GM10847 (cell line): Measurements from ENCODE around the gene SLC25A23.

Experiments
- POLR2A ChIP-seq: IDR thresholded peaks from 2 replicates; pipeline ENCODE4 v1.6.1; 2011; ENCODE audit not compliant: insufficient read length; ENCODE audit errors: extremely low read depth

Gene SLC25A23

DNA sequence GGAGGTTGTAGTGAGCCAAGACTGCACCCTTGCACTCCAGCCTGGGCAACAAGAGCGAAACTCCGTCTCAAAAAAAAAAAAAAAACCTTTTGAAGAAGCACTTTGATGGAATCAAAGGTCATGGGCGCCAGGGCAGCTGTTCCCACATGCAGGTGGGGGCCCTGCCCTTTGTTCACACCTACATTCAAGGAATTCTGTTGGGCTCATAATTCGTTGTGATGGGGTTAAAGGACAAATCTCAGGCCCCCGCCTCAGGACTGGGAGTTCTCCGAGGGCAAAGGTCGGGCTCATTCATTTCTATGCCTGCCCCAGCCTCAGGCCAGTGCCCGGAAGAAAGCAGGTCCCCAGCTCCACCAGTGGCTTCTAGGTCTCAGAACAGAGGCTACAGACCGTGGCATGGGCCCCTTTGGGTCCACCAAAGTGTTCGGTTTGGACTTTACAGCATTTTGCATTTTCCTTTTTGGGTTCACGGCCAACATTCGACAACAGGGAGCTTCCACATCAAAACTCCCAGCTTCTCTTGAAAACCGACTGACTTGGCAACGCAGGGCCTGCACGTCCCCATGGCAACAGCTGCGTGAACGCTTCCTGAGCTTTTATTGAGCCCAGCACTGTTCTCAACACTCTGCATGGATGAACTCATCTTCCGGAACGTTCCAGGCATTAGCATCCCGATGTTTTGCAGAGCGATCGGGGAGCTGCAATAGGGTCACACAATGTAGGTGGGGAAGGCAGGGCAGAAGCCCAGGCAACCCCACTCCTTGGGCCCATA lies 56.6 kb downstream of the SLC25A23 start:
- TF ChIP-seq POLR2A, result no peak

DNA sequence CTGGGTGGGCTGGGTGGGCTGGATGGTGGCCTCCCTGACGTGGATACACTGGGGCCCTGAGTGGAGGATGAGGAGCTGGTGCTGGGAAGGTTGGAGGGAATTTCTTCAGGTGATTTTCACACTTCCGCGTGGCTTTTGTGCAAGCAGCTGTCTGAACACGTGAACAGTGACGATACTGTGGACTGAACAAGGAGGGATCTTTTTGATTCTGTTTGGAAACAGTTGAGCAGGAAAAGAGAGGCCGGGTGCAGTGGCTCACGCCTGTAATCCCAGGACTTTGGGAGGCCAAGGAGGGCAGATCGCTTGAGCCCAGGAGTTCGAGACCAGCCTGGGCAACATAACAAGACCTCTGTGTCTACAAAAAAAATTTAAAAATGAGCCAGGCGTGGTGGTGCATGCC lies 57.5 kb downstream of the SLC25A23 start:
- TF ChIP-seq POLR2A, result no peak

DNA sequence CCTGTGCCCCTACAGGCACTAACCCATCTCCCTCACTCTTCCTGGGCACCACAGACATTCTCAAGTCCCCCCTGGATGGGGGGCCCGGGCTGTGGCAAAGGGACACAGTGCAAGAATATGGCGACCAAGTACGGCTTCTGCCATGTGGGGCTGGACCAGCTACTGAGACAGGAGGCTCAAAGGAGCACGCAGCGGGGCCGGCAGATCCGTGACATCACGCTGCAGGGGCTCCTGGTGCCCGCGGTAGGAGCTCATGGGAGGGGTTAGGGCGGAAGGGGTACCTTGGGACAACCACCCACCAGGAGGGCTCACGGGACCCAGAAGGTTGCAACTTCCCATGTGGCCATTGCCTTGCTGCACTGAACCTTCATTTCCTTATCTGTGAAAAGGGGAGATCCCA lies 63.3 kb downstream of the SLC25A23 start:
- no peak for TF ChIP-seq POLR2A

DNA sequence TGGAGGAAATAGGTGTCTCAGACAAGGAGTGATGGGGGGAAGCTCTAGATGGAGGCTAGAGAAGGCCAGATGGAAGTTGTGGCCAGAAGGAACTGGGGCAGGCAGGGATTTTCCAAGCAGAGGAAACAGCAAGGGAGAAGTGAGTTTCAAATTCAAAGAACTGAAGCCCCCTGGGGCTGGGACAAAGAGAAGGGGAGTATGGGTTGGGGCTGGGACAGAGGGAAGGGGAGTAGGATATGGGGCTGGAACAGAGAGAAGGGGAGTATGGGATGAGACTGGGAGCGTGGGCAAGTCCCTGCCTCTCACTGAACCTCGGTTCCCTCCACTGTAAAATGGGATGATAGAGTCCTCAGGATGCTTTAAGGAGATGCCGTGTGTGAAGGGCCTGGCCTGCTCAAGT lies 64.8 kb downstream of the SLC25A23 start:
- no peak for TF ChIP-seq POLR2A

DNA sequence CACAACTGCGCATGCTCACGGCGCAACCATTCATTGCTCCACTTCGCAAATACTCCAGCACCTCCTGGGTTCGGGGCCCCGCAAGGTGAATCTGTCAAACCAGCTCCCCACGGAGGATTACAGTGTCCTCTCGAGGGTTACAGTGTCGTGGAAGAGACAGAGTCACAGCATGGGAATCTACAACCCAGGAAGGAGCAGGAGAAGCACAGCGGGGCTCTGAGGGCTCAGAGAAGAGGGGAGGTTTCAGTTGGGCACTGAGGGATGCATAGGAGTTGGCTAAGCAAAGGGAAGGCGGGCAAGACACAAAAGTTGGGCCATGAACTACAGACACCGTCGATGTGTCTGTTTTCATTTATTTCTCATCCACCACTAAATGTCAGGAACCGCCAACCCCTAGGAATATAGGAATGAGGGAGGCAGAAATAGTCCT lies 65.6 kb downstream of the SLC25A23 start:
- TF ChIP-seq POLR2A, result no peak

DNA sequence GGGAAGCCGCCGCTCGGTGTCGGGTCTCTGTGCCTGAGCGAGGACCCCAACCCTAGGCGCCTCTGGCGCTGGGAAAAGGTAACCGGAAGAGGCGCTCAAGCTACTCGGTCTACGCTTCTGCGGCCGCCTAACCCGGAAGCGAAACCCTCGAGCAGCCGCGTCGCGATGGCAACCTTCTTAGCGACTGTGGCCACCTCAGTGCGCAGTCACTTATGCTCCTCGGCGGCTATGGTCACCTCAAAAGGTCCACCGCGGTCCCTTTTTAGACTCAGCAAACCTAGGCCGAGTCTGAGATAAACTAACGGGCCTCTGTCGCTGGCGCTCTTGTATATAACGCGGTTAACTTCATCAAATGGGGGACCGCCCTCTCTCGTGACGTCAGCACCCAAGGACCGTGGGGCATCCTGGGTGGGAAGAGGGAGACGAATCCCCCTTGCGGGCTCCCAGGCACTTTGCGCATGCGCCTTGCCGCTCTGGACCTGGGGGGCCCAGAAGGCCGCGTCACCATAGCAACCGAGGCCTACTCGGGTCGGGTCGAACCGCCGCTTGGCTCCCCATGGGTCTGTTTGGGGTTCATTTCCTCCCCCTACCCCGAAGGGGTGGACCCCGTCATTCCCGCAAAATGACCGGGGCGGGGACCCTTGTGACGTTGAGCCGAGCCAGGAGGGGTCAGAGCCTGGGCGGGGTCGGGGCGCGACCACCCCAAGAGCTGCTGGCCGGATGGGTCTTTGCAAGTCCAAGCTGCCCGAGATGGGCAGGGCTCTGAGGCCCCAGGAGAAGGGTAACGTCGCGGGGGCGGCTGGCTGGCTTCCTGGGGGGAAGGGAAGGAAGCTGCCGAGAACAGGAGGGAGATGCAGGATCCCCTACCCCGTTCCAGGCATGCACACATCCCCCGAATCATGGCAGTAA lies 66.3 kb downstream of the SLC25A23 start, which contains the start of gene GTF2F1:
Gene GTF2F1 (minus strand): TSS at position 91 of the 909 bp plus-strand sequence. CDS start 169 bp downstream, outside the sequence.
- peak; percentile 15 for TF ChIP-seq POLR2A

DNA sequence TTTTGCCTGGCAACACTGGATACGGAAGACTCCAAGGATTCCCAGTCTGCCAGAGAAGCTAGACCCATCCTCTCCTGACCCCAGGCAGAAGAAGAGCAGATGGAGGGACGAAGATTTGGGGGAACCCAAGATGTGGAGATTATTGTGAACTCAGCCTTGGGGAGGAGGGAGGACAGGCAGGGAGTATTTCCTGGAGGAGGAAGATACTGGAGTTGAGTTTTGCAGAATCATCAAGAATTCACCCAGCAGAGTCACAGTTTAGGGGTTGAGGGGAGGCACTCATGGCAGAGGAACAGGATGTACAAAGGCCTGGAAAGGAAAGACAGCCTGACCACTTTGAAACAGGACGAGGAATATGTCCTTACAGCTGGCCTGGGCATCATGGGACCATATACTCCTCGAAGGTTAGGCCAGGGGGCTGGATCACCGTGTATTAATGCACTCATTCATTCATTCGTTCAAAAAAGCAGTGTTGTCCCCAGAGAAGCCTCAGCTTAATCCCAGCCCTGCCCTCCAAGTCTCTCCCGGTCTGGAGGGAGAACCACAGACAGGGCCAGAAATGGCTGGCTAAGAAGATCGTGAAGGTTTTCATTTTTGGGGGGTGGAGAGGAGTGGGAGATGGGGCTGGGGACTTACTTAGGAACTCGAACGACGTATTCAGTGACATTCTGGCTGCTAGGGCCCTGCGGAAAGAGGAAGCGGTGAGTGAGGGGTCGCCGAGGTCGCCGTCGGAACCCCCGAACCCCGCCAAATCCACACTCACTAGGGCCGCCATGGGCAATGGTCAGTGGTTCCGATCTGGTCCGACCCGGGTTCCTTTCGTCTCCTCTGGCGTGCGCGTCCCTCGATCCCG lies 67.1 kb downstream of the SLC25A23 start:
- no peak for TF ChIP-seq POLR2A
